Kidney epithelial cell (primary cell): ENCODE results near the gene FCHSD2. TPM values are rescaled to one million over a fixed set of nuclear protein-coding genes. Genes with fewer than 3 reads are reported as not detected.

Source experiments
- DNase-seq: peaks from one replicate; pipeline ENCODE4 v3.0.0-alpha.2; 2010; ENCODE audit warnings: low read depth
- H3K27me3 ChIP-seq: 2 replicates; pipeline ENCODE4 v1.6.0; 2011; ENCODE audit warnings: low read length; ENCODE audit not compliant: control insufficient read depth, insufficient read depth
- H3K36me3 ChIP-seq: 2 replicates; pipeline ENCODE4 v1.5.1; 2011; ENCODE audit warnings: low read length; ENCODE audit not compliant: control insufficient read depth, insufficient read depth
- H3K4me3 ChIP-seq: 2 replicates; pipeline ENCODE4 v1.5.1; 2011; ENCODE audit warnings: low read depth, mild to moderate bottlenecking, control low read depth, low read length
- total RNA-seq: library from RNA; depleted of rRNA; stranded (reverse); fragments of >200 nt; gene quantifications from 2 replicates; pipeline ENCODE4 v1.2.3, GENCODE V29; 2015
- TF ChIP-seq, protein P1 (sequence below): IDR thresholded peaks from 2 replicates; pipeline ENCODE4 v1.5.1; 2011; ENCODE audit warnings: mild to moderate bottlenecking, moderate library complexity, low read length, control low read depth, inconsistent platforms; ENCODE audit not compliant: insufficient read depth, poor library complexity, severe bottlenecking

FCHSD2 gene
- total RNA-seq, 1 donor from 2014 or later: 13.2 TPM

- Histone ChIP-seq H3K27me3 (no peaks in the 10 kb centered on the region), H3K36me3 (no peaks in the 10 kb centered on the region), H3K4me3 (no peak overlapping the region)
- no peak for DNase-seq
- TF ChIP-seq, protein P1, sequence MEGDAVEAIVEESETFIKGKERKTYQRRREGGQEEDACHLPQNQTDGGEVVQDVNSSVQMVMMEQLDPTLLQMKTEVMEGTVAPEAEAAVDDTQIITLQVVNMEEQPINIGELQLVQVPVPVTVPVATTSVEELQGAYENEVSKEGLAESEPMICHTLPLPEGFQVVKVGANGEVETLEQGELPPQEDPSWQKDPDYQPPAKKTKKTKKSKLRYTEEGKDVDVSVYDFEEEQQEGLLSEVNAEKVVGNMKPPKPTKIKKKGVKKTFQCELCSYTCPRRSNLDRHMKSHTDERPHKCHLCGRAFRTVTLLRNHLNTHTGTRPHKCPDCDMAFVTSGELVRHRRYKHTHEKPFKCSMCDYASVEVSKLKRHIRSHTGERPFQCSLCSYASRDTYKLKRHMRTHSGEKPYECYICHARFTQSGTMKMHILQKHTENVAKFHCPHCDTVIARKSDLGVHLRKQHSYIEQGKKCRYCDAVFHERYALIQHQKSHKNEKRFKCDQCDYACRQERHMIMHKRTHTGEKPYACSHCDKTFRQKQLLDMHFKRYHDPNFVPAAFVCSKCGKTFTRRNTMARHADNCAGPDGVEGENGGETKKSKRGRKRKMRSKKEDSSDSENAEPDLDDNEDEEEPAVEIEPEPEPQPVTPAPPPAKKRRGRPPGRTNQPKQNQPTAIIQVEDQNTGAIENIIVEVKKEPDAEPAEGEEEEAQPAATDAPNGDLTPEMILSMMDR: no peak
Observed at GRCh38 chr11:72950685-72951084, 191.4 kb downstream of the FCHSD2 start.

DNA sequence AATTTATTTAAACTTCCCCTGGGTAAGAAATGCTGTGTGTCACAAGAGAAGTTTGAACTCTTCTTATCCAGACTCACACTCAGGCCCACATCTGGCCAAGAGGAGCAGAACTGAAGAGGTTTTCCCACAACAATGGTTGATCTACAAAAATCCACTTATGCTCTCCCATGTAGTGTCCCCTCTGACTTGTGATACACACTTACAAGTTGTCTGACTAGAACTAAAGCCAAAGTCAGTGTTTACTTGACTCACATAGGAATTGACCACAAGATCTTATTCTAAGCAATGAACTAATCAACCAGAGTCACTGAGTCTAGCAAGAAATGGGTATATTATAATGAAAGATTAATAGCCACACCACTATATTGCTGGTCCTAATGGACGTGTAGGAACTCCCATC is 194.9 kb downstream of the FCHSD2 start:
- H3K4me3 ChIP-seq: no peak overlapping the region
- DNase-seq: no peak
- no peaks in the 10 kb centered on the region for H3K27me3 ChIP-seq
- no peaks in the 10 kb centered on the region for H3K36me3 ChIP-seq
- TF ChIP-seq, protein P1: no peak

GRCh38 chr11:72943664-72944063 is 198.5 kb downstream of the FCHSD2 start:
- H3K27me3 ChIP-seq: no peaks in the 10 kb centered on the region
- TF ChIP-seq, protein P1: no peak
- DNase-seq: no peak
- H3K4me3 ChIP-seq: no peak overlapping the region
- H3K36me3 ChIP-seq: no peaks in the 10 kb centered on the region

DNA sequence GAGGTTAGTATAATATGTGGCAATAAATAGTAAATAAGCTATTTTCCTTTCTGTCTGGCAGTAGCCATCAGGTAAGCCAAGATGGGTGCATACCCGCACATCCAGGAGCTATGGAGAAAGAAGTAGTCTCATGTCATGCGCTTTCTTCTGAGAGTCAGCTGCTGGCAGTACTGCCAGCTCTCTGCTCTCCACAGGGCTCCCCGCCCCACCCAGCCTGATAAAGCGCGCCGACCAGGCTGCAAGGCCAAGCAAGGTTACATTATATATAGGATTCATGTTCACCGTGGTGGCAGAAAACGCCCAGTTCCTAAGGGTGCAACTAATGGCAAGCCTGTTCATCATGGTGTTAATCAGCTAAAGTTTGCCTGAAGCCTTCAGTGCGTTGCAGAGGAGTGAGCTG is 201.7 kb downstream of the FCHSD2 start:
- Histone ChIP-seq H3K4me3 (no peak overlapping the region), H3K36me3 (no peaks in the 10 kb centered on the region), H3K27me3 (no peaks in the 10 kb centered on the region)
- no peak for DNase-seq
- TF ChIP-seq, protein P1: no peak

DNA sequence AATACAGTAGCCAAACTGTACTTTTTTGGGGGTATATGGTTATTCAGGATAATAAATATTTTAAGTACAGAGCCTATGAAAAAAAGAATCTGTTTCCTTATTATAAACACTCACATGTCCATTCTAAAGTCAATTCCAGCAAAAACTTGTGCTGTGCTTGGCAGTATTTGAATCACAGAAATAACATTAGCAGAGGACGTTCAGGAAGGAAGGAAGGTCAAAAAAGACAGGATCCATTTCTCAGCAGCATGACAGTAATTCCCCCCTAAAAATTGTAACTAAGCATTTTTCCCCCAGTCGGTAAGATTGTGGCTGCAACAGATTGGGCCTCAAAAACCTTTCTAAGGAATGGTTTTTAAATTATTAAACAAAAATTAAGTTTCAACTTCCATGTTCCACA is 203.1 kb downstream of the FCHSD2 start:
- Histone ChIP-seq H3K4me3 (no peak overlapping the region), H3K36me3 (no peaks in the 10 kb centered on the region), H3K27me3 (no peaks in the 10 kb centered on the region)
- no peak for DNase-seq
- TF ChIP-seq, protein P1: no peak

DNA sequence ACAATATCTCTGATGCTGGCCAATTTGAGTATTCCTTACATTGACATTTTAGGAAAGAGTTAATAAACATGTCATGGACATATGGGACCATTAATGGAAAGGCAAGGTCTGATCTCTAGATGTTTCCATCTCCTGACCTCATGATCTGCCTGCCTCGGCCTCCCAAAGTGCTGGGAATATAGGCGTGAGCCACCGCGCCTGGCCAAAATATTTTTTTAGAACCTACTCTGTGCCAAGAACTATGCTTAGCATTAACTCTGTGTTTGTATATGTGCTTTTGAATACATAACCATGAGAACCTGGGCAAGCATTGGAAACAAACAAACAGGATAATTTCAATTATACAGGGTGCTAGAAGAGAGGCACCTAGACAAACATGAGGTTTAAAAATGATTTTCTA is 204.7 kb downstream of the FCHSD2 start:
- H3K36me3 ChIP-seq: no peaks in the 10 kb centered on the region
- no peak for DNase-seq
- no peak overlapping the region for H3K4me3 ChIP-seq
- H3K27me3 ChIP-seq: no peaks in the 10 kb centered on the region
- TF ChIP-seq, protein P1: no peak
